Stimulated activated CD4-positive, alpha-beta T cell treated with anti-CD3 and anti-CD28 coated beads, Interleukin-2, amount 100 ng/mL, for 4 hours (primary cell): Measurements from ENCODE around the gene CAST.
"Not testable (repeated sequence)": the region's sequence is repeated elsewhere in the genome, so short reads cannot be mapped to it uniquely, and the experiment has no call there.

Source experiments
- DNase-seq: peaks from one replicate; pipeline ENCODE4 v3.0.0-alpha.2; 2020; ENCODE audit warnings: low read depth

The CAST gene

DNA sequence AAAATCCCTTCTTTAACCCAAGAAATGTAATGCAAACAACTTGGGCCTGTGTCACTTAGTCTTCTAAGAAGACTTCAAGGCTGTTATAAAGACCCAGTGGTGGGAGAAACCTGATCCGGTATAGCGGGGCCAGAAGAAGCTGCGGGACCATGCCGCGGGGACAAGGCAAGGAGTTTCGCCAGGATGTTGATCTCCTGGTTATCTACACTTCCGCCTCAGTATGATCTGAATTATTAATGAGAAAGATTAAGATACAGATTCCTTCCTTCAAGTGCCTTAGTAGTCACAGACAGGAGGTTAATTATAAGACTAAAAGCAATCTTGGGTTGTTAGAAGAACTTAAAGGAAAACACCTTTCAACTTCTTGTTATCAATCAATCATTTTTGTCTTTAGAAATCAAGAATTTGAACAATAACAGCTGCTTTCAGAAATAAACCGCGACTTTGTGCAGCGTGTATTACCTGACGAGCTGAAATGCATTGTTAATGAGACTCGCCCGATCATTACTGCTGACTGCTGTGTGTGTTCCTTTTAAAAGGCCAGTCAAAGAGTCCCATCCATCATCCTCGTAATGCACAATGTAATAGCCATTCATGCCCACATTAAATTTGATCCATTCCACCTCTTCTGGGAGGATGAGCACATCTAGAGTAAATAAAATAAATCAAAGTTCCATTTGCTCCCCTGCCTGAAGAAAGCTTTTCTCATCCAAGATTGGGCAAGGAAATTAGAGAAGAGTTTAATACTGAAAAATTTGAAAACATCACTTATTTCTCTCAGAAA lies 123.3 kb downstream of the CAST start:
- no peak for DNase-seq

DNA sequence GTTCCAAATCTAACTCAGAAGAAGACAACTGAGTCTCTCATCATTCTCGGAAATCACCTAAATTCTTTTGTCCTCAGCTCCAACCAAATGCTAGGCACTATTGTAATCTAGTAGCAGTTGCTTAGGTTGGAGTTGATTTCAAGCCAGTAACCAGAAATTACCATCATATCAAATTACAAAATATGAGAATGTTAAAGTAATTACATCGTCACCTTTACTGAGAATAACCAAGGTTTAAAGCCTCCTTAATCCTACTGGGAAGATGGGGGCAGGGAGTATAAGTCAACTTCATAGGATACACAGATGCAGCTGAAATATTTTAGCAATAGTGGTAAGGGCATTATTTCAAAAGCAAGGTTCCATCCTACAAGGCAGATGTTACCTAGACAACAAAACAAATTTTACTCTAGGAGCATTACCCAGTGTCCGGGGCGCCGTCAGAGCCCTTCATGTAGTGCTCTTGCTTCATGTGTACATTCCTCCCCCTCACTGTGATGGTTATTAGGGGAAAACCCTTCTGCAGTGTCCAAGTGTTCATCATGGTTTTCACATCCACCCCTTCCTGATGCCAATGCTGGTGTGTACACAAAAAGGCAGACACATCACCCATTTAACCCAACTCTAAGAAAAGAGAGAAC lies 126.1 kb downstream of the CAST start:
- DNase-seq = no peak

DNA sequence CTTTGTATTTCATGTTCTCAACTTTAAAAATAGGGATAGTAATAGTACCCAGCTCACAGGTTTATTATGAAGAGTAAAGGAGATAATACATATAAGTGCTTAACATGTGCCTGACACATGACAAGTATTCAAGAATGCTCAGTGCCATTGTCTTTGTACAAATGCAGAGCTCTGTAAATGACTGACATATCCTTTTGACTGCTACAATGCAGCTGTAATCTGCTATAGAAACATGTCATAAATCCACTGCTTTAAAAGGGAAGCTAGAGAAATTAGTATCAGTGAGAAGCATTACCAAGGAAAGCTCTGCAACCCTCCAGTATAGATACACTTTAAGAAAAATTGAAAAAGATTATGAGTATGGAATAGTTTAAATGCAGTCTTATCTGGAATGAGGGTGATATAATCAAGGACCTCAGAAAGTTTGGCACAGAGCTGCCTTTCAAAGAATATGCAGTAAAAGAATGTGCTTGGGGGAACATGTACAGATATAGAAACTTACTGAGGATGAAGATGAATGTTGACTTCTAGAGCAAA lies 127.7 kb downstream of the CAST start:
- no peak for DNase-seq

DNA sequence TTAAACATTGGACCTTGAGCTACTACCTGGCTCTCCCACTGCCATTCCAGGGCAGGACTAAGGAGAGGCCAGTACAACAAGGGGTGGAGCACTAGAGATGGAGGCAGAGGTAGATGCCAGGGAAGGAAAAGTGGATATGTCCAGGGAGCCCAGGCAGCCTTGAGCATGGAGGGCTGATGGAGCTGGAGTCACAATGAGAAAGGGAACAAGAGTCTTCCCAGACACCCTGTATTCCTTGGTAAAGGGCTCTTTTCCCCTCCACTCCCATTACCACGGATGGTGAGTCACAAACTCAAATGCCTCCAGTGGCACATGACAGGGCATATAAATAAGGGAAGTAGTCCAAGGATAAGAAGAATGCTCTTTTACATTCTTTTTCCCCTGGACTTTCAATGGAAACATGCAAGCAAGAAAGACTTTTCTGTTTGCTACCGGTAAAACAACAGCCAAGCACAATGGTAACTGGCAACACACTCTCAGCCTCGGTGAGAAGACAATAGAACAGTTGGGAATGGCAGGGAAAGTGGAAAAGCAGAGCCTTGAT lies 128.9 kb downstream of the CAST start:
- DNase-seq = no peak

DNA sequence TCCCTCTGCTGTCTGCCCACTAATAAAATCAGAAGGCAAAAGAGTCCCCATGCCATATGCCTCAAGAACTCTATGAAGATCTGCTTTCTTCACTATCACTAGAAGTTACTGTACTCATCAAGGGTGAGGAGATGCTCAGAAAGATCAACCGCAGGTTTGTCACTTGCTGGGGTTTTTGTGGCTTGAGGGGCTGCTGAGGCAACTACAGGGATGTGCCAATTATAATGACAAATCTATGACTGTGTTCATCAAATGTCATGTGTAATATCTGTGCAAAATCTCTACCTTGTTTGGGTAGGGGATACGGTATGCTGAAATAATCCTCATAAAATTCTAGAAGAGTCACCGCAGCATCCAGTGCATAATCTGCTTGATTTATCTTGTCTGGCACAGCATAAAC lies 132.6 kb downstream of the CAST start:
- peak; percentile 29 for DNase-seq

DNA sequence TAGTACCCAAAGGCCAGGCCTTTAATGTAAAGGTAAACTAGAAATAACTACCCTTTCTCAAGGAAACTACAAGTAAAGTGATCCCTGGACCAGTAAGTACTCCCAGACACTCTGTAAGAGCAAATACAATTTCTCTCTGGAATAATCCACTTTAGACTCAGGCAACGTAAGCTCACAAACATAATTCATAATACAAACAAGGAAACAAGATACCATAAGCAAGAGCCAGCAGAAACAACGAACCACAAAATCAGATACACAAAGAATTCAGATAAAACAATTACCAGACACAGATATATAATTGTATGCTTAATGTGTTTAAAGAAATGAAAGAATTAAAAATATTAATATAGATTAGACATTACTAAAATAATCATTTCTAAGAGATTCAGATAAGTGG lies 133.4 kb downstream of the CAST start:
- no peak for DNase-seq

DNA sequence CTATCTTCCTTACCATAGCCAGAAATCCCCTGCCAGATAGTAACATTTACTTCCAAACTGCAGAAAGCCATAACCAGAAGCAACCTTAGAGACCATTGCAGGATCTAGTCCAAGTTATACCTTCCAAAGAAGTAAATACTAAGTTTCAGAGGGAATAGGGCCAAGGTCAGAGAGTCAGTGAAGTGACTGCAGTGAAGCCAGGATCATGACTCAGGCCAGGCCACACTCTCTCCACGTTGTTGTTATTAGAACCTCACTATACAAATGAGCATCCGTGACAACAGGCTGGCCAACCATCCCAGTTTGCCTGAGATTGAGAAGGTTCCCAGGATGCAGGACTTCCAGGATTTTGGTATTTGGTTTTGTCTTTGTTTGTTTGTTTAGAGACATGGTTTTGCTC lies 134.3 kb downstream of the CAST start:
- DNase-seq = no peak

DNA sequence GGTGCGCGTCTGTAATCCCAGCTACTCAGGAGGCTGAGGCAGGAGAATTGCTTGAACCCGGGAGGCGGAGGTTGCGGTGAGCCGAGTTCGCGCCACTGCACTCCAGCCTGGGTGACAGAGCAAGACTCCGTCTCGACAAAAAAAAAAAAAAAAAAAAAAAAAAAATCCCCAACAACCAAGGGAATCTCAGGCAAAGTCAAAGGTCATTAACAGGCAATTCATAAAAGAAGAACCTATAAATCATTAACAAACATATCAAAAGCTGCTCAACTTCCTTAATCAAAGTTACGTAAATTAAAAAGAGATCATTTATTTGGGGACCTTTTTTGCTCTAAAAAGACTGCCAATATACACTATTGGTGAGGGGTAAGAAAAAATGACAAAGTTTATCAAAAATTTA lies 139.5 kb downstream of the CAST start:
- DNase-seq = not testable (repeated sequence)

DNA sequence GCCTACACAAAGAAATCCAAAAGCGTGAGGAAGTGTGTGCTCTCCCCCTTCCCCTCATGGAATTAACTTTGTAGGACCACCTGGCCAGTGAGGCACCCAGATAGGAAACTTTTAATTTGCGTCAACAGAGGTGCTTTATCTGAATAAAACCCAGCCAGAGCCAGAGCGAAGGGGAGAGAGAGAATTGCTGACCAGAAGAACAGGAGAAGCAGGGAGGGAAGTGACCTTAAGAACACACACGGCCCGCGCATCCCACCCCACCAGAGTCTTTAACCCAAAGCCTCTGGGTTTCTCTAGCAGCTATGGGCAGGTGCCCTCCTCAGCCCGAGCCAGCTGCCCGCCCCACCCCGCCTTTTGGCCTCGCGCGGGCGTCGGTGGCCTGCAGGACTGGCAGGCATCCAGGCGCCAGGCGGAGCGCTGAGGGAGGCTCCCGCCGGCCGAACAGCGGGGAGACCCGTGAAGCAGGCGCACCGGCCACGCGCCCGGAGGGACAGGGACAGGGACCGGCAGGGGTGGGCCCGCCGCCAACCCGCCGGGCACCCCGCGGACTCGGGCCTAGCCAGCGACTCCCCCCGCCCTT lies 145.0 kb downstream of the CAST start:
- no peak for DNase-seq

DNA sequence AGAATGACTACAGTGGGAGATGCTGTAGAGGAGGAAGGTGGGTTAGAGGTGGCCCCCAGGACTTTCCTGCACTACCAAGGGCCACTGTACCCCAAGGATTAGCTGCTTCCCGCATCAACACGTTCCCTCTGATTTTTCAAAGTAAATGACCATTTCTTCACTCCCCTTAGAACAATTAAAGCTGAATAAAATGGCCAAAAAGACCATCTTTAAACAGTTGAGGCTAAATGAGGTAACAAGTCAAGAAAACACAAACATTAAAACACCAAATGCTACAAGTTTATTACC lies 146.3 kb downstream of the CAST start:
- DNase-seq = no peak

DNA sequence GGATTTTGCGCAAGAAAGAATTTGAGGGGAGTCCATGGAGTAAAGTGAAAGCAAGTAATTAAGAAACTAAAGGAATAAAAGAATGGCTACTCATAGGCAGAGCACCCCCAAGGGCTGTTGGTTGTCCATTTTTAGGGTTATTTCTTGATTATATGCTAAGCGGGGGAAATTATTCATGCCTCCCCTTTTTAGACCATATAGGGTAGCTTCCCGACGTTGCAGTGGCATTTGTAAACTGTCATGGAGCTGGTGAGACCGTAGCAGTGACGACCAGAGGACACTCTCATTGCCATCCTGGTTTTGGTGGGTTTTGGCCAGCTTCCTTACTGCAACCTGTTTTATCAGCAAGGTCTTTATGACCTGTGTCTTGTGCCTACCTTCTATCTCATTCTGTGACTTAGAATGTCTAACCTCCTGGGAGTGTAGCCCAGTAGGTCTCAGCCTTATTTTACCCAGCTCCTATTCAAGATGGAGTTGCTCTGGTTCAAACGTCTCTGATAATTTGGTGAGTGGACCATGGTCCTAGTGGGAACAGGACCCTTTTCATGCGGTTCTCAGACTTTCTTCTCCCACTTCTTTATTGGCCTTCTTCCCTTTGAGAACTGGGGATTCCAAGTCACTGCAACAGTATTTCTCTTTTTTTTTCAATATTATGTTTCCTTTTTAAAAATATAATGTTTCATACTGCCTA lies 146.8 kb downstream of the CAST start:
- no peak for DNase-seq

DNA sequence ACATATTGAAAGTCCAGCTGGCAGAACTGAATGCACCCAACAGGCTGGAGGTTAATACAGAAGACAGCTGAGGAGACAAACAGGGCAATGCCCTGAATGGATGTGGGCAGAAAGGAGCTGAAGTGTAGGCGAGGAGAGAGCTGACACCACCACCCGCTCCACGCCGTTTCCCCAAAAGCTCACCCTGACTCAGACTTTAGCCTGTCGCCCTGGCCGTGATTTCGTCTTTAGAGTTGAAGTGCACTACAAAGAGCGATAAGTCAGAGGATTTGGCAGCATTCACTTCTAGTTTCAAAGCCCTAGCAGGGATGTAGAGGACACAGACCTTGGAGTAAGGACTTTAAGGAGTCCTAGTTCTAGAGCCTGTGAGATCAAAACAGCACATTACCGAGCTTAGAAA lies 147.7 kb downstream of the CAST start:
- peak; percentile 36 for DNase-seq

DNA sequence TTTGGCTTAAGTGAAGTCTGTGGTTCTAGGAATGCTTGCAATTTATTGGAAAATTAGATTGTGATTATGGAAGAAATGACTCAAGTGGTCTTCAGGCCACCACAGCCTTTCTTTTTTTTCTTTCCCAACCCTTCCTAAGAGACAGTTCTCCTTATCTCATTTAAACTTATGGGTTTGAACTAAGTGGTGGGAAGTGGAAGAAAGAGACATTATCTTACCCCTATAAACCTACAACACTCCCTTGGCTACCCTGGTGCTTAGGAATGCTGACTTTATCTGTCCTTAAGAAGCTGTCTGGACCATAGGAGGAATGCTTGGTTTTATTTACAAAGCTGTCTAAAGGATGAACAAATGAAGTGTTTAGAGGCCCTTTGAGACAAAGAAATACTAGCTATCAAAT lies 150.7 kb downstream of the CAST start:
- no peak for DNase-seq

DNA sequence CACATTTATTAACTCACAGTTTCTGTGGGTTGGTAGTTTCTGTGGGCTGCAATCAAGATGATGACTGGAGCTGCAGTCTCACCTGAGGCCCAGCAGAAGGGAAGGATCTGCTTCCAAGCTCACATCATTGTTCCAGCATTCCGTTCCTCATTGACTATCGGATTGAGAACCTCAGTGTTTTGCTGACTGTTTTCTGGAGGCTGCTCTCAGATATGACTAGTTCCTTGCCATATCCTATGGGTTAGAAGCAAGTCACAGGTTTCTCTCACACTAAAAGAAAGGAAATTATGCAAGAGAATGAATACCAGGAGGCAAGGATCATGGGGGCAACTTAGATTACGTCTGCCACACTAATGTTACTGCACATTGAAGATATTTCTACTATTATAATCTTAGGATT lies 151.9 kb downstream of the CAST start:
- no peak for DNase-seq

DNA sequence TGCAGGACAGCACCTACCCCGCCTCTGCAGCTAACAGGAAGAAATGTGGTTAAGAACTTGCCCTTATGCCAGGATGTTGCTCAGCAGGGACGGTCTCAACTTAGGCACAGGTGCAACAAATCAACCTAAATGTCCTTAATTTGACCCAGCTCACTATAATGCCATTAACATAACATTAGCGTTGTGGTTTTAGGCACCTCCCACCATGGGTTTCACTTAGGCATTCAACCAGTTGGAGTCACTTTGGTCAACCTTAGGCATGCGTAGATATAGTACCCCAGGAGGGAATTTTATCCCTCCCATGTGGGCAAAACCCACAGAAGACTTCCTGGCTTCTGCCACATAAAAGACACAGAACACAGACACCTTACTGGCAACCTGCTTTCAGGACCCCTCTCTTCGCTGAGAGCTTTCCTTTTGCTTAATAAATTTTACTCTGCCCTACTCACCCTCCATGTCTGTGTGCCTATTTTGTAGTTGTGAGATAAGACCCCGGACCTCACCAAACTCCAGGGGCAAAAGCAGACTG lies 154.3 kb downstream of the CAST start:
- DNase-seq = peak; percentile 17

DNA sequence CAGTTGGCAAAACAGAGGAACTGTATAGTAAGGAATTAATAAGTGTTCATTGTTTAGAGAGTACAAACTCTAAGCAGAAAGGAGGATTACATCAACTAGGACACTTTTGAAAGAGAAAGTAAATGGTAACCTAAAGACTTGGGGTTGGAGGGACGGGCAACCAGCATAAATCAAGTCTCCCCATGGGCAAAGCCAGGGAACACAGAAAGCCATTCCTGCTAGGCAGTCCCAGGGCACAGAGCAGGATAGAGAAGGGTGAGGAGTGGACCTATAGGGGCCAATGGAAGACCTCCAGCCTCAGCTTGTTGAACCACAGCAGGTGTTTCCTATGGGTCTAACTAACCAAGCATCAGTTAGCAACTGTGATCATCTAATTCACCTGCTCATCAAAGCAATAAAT lies 154.8 kb downstream of the CAST start:
- no peak for DNase-seq

DNA sequence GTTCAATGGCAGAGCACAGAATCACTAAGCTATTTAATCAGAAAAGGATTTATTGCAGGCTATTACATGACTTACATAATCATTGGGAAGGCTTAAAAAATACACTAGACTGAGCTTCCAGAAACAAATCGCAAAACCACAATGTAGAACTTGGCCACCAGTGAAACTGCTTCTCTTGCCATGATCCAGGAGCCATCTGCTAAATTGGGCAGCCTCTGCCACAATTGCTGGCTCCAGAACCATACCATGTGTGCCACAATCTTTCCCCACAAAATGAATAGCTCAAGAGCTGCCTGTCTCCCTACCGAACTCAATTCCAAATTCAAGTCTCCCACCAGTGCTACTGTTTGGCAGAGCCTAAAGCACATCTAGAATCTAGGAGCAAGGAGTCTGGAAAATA lies 155.3 kb downstream of the CAST start:
- no peak for DNase-seq

DNA sequence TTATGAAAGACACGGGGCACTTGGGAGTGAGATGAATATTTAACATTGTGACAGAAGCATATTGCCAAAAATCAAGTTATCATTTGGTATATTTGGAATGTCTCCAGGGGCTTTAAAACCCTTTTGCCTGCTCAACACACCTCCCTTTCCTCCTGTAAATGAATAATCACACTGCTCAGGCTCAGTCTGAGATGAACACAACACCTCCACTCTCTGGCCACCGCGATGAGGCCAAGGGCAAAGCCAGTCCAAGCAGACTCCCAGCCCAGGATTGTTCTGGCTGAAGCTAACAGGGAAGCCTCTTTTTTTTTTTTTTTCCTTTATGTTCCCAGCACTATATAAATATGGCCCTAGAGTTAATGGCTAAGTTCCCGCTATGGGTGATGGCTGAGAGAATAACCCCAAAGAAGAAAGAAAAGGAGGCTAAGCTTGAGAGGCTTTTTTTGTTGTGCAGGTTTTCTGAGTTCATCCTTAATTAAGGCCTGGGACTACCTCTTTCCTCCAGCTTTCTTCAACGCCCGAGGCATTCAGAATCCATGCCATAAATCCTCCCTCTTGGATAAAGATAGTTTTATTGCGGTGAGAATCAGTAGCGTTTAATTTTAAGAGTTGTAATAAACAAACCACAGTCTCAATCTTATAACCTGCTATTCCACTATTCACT lies 156.1 kb downstream of the CAST start:
- DNase-seq = no peak

DNA sequence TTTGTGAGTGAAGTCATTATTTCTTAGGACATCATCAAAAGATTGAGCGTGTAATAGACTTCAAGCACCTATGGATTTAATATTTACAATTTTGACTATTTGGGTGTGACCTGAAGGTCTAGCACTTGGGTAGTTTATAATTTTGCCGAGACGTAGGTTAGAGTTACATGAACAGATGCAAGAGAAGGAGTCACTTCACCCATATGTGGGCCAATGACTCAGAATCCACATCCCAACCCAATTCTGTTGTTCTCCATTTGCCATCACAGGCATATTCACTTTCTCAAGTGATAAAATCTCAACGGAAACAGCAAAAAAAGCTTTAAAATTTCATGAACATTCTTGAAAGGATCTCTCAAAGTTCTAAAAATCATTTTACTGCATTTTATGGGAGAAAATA lies 157.6 kb downstream of the CAST start:
- DNase-seq = no peak

DNA sequence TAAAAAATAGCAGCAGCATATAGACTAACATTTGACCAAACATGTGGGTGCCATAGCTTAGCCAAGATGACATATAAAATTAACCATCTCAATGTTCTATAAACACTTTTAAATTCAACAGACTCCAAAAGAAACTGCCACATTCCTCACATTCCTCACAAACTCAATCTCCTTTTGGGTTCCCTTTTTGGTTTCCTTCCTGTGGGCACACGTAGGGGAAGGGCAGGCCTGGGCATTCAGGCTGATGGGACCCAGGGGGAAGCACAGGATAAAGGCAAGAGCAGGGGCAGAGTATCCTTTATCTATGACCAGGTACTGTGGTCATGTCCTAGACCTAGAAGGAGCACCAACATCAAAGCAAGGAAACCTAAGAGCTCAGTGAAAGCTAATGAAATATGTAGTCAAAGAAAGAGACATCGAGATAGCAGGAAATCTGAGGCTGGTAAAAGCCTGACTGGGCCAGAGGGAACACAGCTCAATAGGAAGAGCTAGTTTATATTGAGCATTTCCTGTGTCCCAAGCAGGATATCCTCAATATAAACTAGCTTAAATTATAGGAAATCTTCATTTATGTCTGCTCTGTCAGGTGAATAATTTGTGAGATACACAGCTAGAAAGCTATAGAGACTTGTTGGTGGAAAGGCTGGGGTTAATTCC lies 159.2 kb downstream of the CAST start:
- no peak for DNase-seq
